Parathyroid adenoma (tissue), 2 donors: ENCODE results near the gene MRRF.

Experiments used
- H2AFZ ChIP-seq: fragments of 300-600 bp; sonication (generic); one replicate; pipeline ENCODE4 v1.7.0; 2017; ENCODE audit warnings: antibody characterized with exemption, mild to moderate bottlenecking
- H3K27ac ChIP-seq: fragments of 300-600 bp; sonication (generic); one replicate; pipeline ENCODE4 v1.7.0; 2017
- H3K27me3 ChIP-seq: fragments of 300-600 bp; sonication (generic); one replicate; pipeline ENCODE4 v1.7.0; 2017; ENCODE audit warnings: low read length; ENCODE audit not compliant: control insufficient read depth, insufficient read depth
- H3K36me3 ChIP-seq: fragments of 300-600 bp; sonication (generic); one replicate; pipeline ENCODE4 v1.7.0; 2017; ENCODE audit warnings: low read length; ENCODE audit not compliant: control insufficient read depth, insufficient read depth
- H3K4me1 ChIP-seq: fragments of 300-600 bp; sonication (generic); one replicate; pipeline ENCODE4 v1.7.0; 2017; ENCODE audit warnings: control low read depth
- H3K4me2 ChIP-seq: fragments of 300-600 bp; sonication (generic); one replicate; pipeline ENCODE4 v1.7.0; 2017; ENCODE audit warnings: low read length
- H3K4me3 ChIP-seq: fragments of 300-600 bp; sonication (generic); one replicate; pipeline ENCODE4 v1.7.0; 2017; ENCODE audit warnings: low read depth, low read length
- H3K79me2 ChIP-seq: fragments of 300-600 bp; sonication (generic); one replicate; pipeline ENCODE4 v1.7.0; 2017; ENCODE audit warnings: control low read depth
- H3K9ac ChIP-seq: fragments of 300-600 bp; sonication (generic); one replicate; pipeline ENCODE4 v1.7.0; 2017; ENCODE audit warnings: mild to moderate bottlenecking
- H3K9me3 ChIP-seq: fragments of 300-600 bp; sonication (generic); one replicate; pipeline ENCODE4 v1.7.0; 2017; ENCODE audit warnings: low read length; ENCODE audit not compliant: control insufficient read depth
- CTCF ChIP-seq: fragments of 300-600 bp; sonication (generic); IDR thresholded peaks from one replicate; pipeline ENCODE4 v1.7.0; 2017; ENCODE audit warnings: antibody characterized with exemption, mild to moderate bottlenecking
- donor health status: primary hyperparathyroidism.

MRRF gene

GRCh38 chr9:122309861-122310260 lies 45.2 kb downstream of the MRRF start:
- H2AFZ ChIP-seq: no peak overlapping the region
- H3K36me3 ChIP-seq: no peaks in the 10 kb centered on the region

GRCh38 chr9:122314165-122314564 lies 49.5 kb downstream of the MRRF start:
- Histone ChIP-seq H3K4me2 (no peak overlapping the region), H3K9ac (no peak overlapping the region), H3K79me2 (no peaks in the 10 kb centered on the region), H3K9me3 (no peaks in the 10 kb centered on the region), H3K36me3 (no peaks in the 10 kb centered on the region), H2AFZ (no peak overlapping the region), H3K4me1 (no peaks in the 10 kb centered on the region), H3K27ac (no peak overlapping the region), H3K27me3 (no peaks in the 10 kb centered on the region), H3K4me3 (no peak overlapping the region)
- no peak for TF ChIP-seq CTCF

More at GRCh38 chr9:122309861-122310260, 45.2 kb downstream of the MRRF start:
- Histone ChIP-seq H3K27me3 (no peaks in the 10 kb centered on the region), H3K27ac (no peak overlapping the region), H3K9ac (no peak overlapping the region), H3K4me1 (no peaks in the 10 kb centered on the region), H3K79me2 (no peaks in the 10 kb centered on the region), H3K4me3 (no peak overlapping the region), H3K9me3 (no peaks in the 10 kb centered on the region), H3K4me2 (no peak overlapping the region)
- TF ChIP-seq CTCF: no peak

- no peaks in the 10 kb centered on the region for H3K9me3 ChIP-seq
- no peak for TF ChIP-seq CTCF
- H3K79me2 ChIP-seq: no peaks in the 10 kb centered on the region
These were observed 50.9 kb downstream of the MRRF start for GRCh38 chr9:122315534-122315933.

GRCh38 chr9:122318284-122318683 lies 53.6 kb downstream of the MRRF start:
- H2AFZ ChIP-seq: no peak overlapping the region
- H3K9me3 ChIP-seq: no peaks in the 10 kb centered on the region
- no peak for TF ChIP-seq CTCF
- no peak overlapping the region for H3K4me2 ChIP-seq
- no peaks in the 10 kb centered on the region for H3K4me1 ChIP-seq
- H3K27ac ChIP-seq: no peak overlapping the region
- no peaks in the 10 kb centered on the region for H3K27me3 ChIP-seq
- H3K9ac ChIP-seq: no peak overlapping the region
- H3K36me3 ChIP-seq: no peaks in the 10 kb centered on the region
- H3K79me2 ChIP-seq: no peaks in the 10 kb centered on the region
- H3K4me3 ChIP-seq: no peak overlapping the region

More at GRCh38 chr9:122315534-122315933, 50.9 kb downstream of the MRRF start:
- Histone ChIP-seq H3K27ac (no peak overlapping the region), H2AFZ (no peak overlapping the region), H3K4me2 (no peak overlapping the region), H3K9ac (no peak overlapping the region), H3K4me3 (no peak overlapping the region), H3K36me3 (no peaks in the 10 kb centered on the region), H3K4me1 (no peaks in the 10 kb centered on the region), H3K27me3 (no peaks in the 10 kb centered on the region)

GRCh38 chr9:122320413-122320881 lies 55.8 kb downstream of the MRRF start:
- Histone ChIP-seq H3K4me3 (no peak overlapping the region), H3K27ac (no peak overlapping the region), H3K9me3 (no peaks in the 10 kb centered on the region), H3K27me3 (no peaks in the 10 kb centered on the region), H3K79me2 (no peaks in the 10 kb centered on the region), H3K9ac (no peak overlapping the region), H2AFZ (no peak overlapping the region), H3K4me1 (no peaks in the 10 kb centered on the region), H3K36me3 (no peaks in the 10 kb centered on the region), H3K4me2 (no peak overlapping the region)
- no peak for TF ChIP-seq CTCF
